Coronary artery (tissue), 2 donors: ENCODE results near the gene ARHGAP23.

Source experiments
- DNase-seq: peaks from one replicate; pipeline ENCODE4 v3.0.0-alpha.2; 2017; ENCODE audit warnings: low spot score
- H3K27ac ChIP-seq, 2 donors: fragments of 200-600 bp; sonication (generic); one replicate each; pipeline ENCODE4 v1.5.1; 2016 to 2019
- H3K4me3 ChIP-seq: fragments of 200-600 bp; sonication (generic); 2 replicates; pipeline ENCODE4 v1.5.1; 2016; ENCODE audit warnings: mild to moderate bottlenecking, moderate library complexity
- CTCF ChIP-seq: fragments of 200-600 bp; sonication (generic); IDR thresholded peaks from one replicate; pipeline ENCODE4 v1.5.1; 2019; ENCODE audit warnings: antibody characterized with exemption

ARHGAP23 gene

GRCh38 chr17:38402897-38403296, 25.4 kb upstream of the ARHGAP23 start:
- Histone ChIP-seq H3K27ac (no peak overlapping the region), H3K4me3 (no peak overlapping the region)
- TF ChIP-seq CTCF: no peak
- no peak for DNase-seq

GRCh38 chr17:38403491-38403890, 24.8 kb upstream of the ARHGAP23 start:
- TF ChIP-seq CTCF: no peak
- no peak overlapping the region for H3K4me3 ChIP-seq

GRCh38 chr17:38404174-38404943, 23.9 kb upstream of the ARHGAP23 start:
- no peak for TF ChIP-seq CTCF
- Histone ChIP-seq H3K4me3 (no peak overlapping the region), H3K27ac (no peak overlapping the region)
- no peak for DNase-seq

More at GRCh38 chr17:38403491-38403890, 24.8 kb upstream of the ARHGAP23 start:
- H3K27ac ChIP-seq: no peak overlapping the region
- DNase-seq: no peak

GRCh38 chr17:38405654-38406053, 22.6 kb upstream of the ARHGAP23 start:
- no peak for DNase-seq
- H3K4me3 ChIP-seq: no peak overlapping the region
- H3K27ac ChIP-seq: no peak overlapping the region
- no peak for TF ChIP-seq CTCF

- Histone ChIP-seq H3K27ac (no peak overlapping the region), H3K4me3 (no peak overlapping the region)
- DNase-seq: no peak
- TF ChIP-seq CTCF: no peak
Measured at GRCh38 chr17:38410201-38410600, 18.1 kb upstream of the ARHGAP23 start.

GRCh38 chr17:38415250-38416194, 12.7 kb upstream of the ARHGAP23 start:
- Histone ChIP-seq H3K27ac (no peak overlapping the region), H3K4me3 (no peak overlapping the region)
- TF ChIP-seq CTCF: no peak
- no peak for DNase-seq
